ENCODE measurements around the gene STPG1.
"Not testable (repeated sequence)": the region's sequence is repeated elsewhere in the genome, so short reads cannot be mapped to it uniquely, and the experiment has no call there.

Gene STPG1

GRCh38 chr1:24451746-24452145 lies 38.2 kb upstream of the STPG1 start:
- no peak for TF ChIP-seq CTCF (conservative IDR thresholded peaks at IDR 0.05)
- TF ChIP-seq ZFX (IDR thresholded peaks at IDR 0.05), result no peak
- no peak overlapping the region for H3K27ac ChIP-seq

- TF ChIP-seq CTCF (conservative IDR thresholded peaks at IDR 0.05) (no peak), ZFX (IDR thresholded peaks at IDR 0.05) (no peak)
- H3K27ac ChIP-seq, result no peak overlapping the region
These were observed 37.3 kb upstream of the STPG1 start for GRCh38 chr1:24450857-24451397.

- H3K27ac ChIP-seq, result no peak overlapping the region
- no peak for TF ChIP-seq CTCF (conservative IDR thresholded peaks at IDR 0.05)
- no peak for TF ChIP-seq ZFX (IDR thresholded peaks at IDR 0.05)
These were observed 36.7 kb upstream of the STPG1 start for GRCh38 chr1:24450316-24450715.

GRCh38 chr1:24446446-24446845 lies 32.9 kb upstream of the STPG1 start:
- not testable (repeated sequence) for H3K27ac ChIP-seq

GRCh38 chr1:24443241-24443656 lies 29.7 kb upstream of the STPG1 start:
- no peak for TF ChIP-seq CTCF (conservative IDR thresholded peaks at IDR 0.05)
- no peak for TF ChIP-seq ZFX (IDR thresholded peaks at IDR 0.05)
- no peak overlapping the region for H3K27ac ChIP-seq

- no peak overlapping the region for H3K27ac ChIP-seq
- TF ChIP-seq ZFX (IDR thresholded peaks at IDR 0.05) (no peak), CTCF (conservative IDR thresholded peaks at IDR 0.05) (no peak)
These were observed 29.2 kb upstream of the STPG1 start for GRCh38 chr1:24442764-24443163.

GRCh38 chr1:24441996-24442668 lies 28.6 kb upstream of the STPG1 start:
- TF ChIP-seq CTCF (conservative IDR thresholded peaks at IDR 0.05), result no peak
- no peak for TF ChIP-seq ZFX (IDR thresholded peaks at IDR 0.05)
- no peak overlapping the region for H3K27ac ChIP-seq

GRCh38 chr1:24441480-24441879 lies 27.9 kb upstream of the STPG1 start:
- H3K27ac ChIP-seq, result no peak overlapping the region
- TF ChIP-seq CTCF (conservative IDR thresholded peaks at IDR 0.05) (no peak), ZFX (IDR thresholded peaks at IDR 0.05) (no peak)

Data from C4-2B (cell line).